CD4-positive, alpha-beta T cell (primary cell): ENCODE measurements around the gene MAZ. TPM values are rescaled to one million over a fixed set of nuclear protein-coding genes. Genes with fewer than 3 reads are reported as not detected.

Experiments used
- ATAC-seq: fragments of 200-7000 bp; cut with Tn5 transposase; one replicate; pipeline ENCODE4 v1.10.0; 2022; ENCODE audit warnings: mild to moderate bottlenecking; ENCODE audit not compliant: poor library complexity
- CTCF ChIA-PET: fragments of 350-600 bp; sonication (Branson Sonifier 250); formaldehyde crosslinking; loops from one replicate; lab custom pipeline; 2021; ENCODE audit warnings: antibody characterized with exemption, inconsistent platforms; lab: Charles Lee
- POLR2A ChIA-PET: fragments of 350-600 bp; sonication (Branson Sonifier 250); formaldehyde crosslinking; loops from one replicate; lab custom pipeline; 2021; ENCODE audit warnings: antibody characterized with exemption, inconsistent platforms; lab: Charles Lee
- DNase-seq, 14 experiments: peaks; one replicate each; pipeline ENCODE4 v3.0.0-alpha.2; 2013 to 2020; ENCODE audit warnings: mixed read lengths in 2 of 14
- H3K27ac ChIP-seq, 2 donors: one replicate each; pipeline versions ENCODE4 v1.5.1 to v1.7.0; 2013; ENCODE audit warnings: low read length in 2 of 2, low read depth in 1 of 2, mild to moderate bottlenecking in 1 of 2
- H3K27me3 ChIP-seq, 2 experiments: 1 replicate in 1 of 2; 2 replicates in 1 of 2; pipeline versions ENCODE4 v1.6.1 to v1.7.0; 2013; ENCODE audit warnings: low read length in 2 of 2, control low read depth in 1 of 2, mild to moderate bottlenecking in 1 of 2, moderate library complexity in 1 of 2; ENCODE audit not compliant: insufficient read depth in 2 of 2, control insufficient read depth in 1 of 2
- H3K36me3 ChIP-seq: one replicate; pipeline ENCODE4 v1.6.1; 2013; ENCODE audit warnings: low read length, control low read depth; ENCODE audit not compliant: insufficient read depth
- H3K4me1 ChIP-seq: one replicate; pipeline ENCODE4 v1.6.1; 2013; ENCODE audit warnings: low read length, control low read depth; ENCODE audit not compliant: insufficient read depth
- H3K4me3 ChIP-seq: one replicate; pipeline ENCODE4 v1.5.1; 2013; ENCODE audit warnings: mild to moderate bottlenecking, low read length, moderate library complexity
- H3K9me3 ChIP-seq, 2 experiments: 1 replicate in 1 of 2; 2 replicates in 1 of 2; pipeline versions ENCODE4 v1.6.1 to v1.7.0; 2013; ENCODE audit warnings: low read length in 2 of 2, mild to moderate bottlenecking in 2 of 2, control low read depth in 1 of 2, moderate library complexity in 1 of 2; ENCODE audit not compliant: control insufficient read depth in 1 of 2, insufficient read depth in 1 of 2
- H3K27ac Mint-ChIP-seq: one replicate; pipeline ENCODE4 v1.8.0; 2020; ENCODE audit warnings: mixed read lengths
- H3K27me3 Mint-ChIP-seq: one replicate; pipeline ENCODE4 v1.8.0; 2021; ENCODE audit warnings: mixed read lengths
- H3K36me3 Mint-ChIP-seq: one replicate; pipeline ENCODE4 v1.8.0; 2021; ENCODE audit warnings: low read depth, mixed read lengths
- H3K4me1 Mint-ChIP-seq: one replicate; pipeline ENCODE4 v1.8.0; 2021; ENCODE audit warnings: low read depth, mixed read lengths
- H3K4me3 Mint-ChIP-seq: one replicate; pipeline ENCODE4 v1.8.0; 2020; ENCODE audit warnings: mild to moderate bottlenecking, mixed read lengths
- H3K9me3 Mint-ChIP-seq: one replicate; pipeline ENCODE4 v1.8.0; 2020; ENCODE audit warnings: mixed read lengths
- intact Hi-C, 2 experiments: fragments of 100-400 bp; cut with DNase I in 1 of 2; cut with micrococcal nuclease in 1 of 2; formaldehyde crosslinking; loops; one replicate each; pipeline versions ENCODE4 v1.15.1 to v1.9.0; 2023 to 2025; cut with DNase I, micrococcal nuclease
- total RNA-seq, 174 experiments: library from RNA in 2 of 174; stranded (reverse) in 2 of 174; gene quantifications; one replicate each; pipeline ENCODE4 v1.2.3 and lab custom pipeline; 2021 to 2026
- TF ChIP-seq, protein P1 (sequence below): fragments of 200-600 bp; IDR thresholded peaks from one replicate; pipeline ENCODE4 v1.8.0; 2022; ENCODE audit warnings: antibody characterized with exemption, mild to moderate bottlenecking

The MAZ gene
- total RNA-seq, 2 experiments from 2014 or later, result 251 to 253 TPM

DNA sequence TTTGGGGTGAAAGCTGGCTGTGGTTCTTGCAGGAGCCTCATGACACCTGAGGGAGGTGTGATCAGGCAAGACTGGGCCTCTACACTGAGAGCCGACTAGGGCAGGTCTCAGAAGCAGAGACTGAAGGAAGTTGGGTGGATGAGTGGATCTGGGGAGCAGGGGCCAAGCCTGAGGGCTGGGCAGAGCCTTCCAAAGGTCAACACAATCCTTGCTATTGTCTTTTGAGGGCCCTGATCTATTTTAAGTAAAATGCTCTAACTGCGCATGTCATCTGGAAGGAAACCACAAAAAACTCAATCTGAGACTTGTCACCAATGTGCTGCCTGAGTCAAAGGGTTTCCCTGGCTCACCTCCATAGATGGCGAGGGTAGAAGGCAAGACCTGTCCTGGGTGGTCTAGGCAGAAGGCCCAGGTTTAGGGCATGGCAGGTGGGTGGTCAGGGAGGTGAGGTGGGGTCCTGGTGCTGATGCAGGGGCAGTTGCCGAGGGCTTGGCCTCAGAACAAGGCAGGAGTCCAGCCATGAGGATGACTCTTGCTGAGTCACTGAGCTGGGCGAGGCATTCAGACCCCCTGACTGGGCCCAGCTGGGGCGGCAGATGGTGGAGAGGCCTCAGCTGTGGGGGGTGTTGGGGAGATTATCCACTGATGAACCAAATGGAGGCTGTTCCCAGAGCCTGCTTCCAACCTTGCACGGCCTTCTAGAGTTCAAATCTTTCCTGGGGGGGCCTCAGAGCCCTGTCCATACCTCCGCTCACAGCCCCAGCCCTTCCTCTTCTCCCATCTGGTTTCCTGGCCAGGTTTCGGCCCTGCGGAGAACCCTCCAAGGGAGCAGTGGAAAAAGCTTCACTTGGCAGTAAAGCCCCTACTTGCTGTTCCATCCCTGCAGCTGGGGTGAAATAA, 19.1 kb downstream of the MAZ start:
- Mint-ChIP-seq H3K27ac (peak overlapping the region; percentile 83), H3K27me3 (no peaks in the 10 kb centered on the region), H3K4me1 (peaks cover 79% of the 10 kb centered on the region), H3K4me3 (peak overlapping the region; percentile 84), H3K9me3 (no peaks in the 10 kb centered on the region), H3K36me3 (peaks cover 29% of the 10 kb centered on the region)
- ATAC-seq (peak; percentile 22), DNase-seq (peak in 6 of 14 experiments; percentile 18 to 64 (median 48))
- ChIA-PET CTCF (interaction anchor here (1.3 to 7.3 kb wide), 5 partner anchors 9 to 125 kb away, joined by 3 to 49 read pairs (median 19); partner anchors contain the start of genes KIF22 and PAGR1), POLR2A (interaction anchor here (0.9 to 7.0 kb wide), 10 partner anchors 11 to 148 kb away, joined by 3 to 105 read pairs (median 8); partner anchors contain the start of genes KIF22, MAZ, PAGR1 and PRRT2)
- Histone ChIP-seq H3K36me3 (peaks cover 19% of the 10 kb centered on the region), H3K27ac (peak overlapping the region; percentile 14 to 40), H3K9me3 (no peaks in the 10 kb centered on the region), H3K4me3 (peak overlapping the region; percentile 13), H3K27me3 (no peaks in the 10 kb centered on the region), H3K4me1 (peaks cover 100% of the 10 kb centered on the region)
- TF ChIP-seq, protein P1, sequence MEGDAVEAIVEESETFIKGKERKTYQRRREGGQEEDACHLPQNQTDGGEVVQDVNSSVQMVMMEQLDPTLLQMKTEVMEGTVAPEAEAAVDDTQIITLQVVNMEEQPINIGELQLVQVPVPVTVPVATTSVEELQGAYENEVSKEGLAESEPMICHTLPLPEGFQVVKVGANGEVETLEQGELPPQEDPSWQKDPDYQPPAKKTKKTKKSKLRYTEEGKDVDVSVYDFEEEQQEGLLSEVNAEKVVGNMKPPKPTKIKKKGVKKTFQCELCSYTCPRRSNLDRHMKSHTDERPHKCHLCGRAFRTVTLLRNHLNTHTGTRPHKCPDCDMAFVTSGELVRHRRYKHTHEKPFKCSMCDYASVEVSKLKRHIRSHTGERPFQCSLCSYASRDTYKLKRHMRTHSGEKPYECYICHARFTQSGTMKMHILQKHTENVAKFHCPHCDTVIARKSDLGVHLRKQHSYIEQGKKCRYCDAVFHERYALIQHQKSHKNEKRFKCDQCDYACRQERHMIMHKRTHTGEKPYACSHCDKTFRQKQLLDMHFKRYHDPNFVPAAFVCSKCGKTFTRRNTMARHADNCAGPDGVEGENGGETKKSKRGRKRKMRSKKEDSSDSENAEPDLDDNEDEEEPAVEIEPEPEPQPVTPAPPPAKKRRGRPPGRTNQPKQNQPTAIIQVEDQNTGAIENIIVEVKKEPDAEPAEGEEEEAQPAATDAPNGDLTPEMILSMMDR, result no peak
- intact Hi-C loops, result loop anchor here in 1 of 2 experiments (2.0 to 5.0 kb wide), 2 partner anchors 19 to 37 kb away; partner anchors contain the start of genes CDIPT and MAZ

- H3K27ac ChIP-seq, result peak overlapping the region in 1 of 2 donors; percentile 14
- ChIA-PET CTCF (interaction anchor here (0.6 to 7.3 kb wide), 7 partner anchors 10 to 126 kb away, joined by 3 to 49 read pairs (median 5); partner anchors contain the start of gene PAGR1), POLR2A (interaction anchor here (0.9 to 7.0 kb wide), 14 partner anchors 12 to 239 kb away, joined by 3 to 105 read pairs (median 6); partner anchors contain the start of genes ALDOA, CDIPT, HIRIP3 and KIF22)
- peaks cover 28% of the 10 kb centered on the region for H3K36me3 ChIP-seq
- TF ChIP-seq, protein P1, result no peak
- Mint-ChIP-seq H3K9me3 (no peaks in the 10 kb centered on the region), H3K36me3 (peaks cover 32% of the 10 kb centered on the region), H3K4me3 (peak overlapping the region; percentile 85), H3K27me3 (no peaks in the 10 kb centered on the region), H3K4me1 (peaks cover 75% of the 10 kb centered on the region), H3K27ac (peak overlapping the region; percentile 83)
- no peak for DNase-seq
- no peaks in the 10 kb centered on the region for H3K27me3 ChIP-seq
- H3K9me3 ChIP-seq, result no peaks in the 10 kb centered on the region
- H3K4me1 ChIP-seq, result peaks cover 94% of the 10 kb centered on the region
- intact Hi-C loops, result loop anchor here in 1 of 2 experiments (2.0 to 5.0 kb wide), 2 partner anchors 20 to 36 kb away; partner anchors contain the start of genes CDIPT and MAZ
- ATAC-seq, result no peak
- H3K4me3 ChIP-seq, result no peak overlapping the region
Measured at GRCh38 chr16:29826342-29826695, 20.0 kb downstream of the MAZ start.

- Mint-ChIP-seq H3K36me3 (peaks cover 58% of the 10 kb centered on the region), H3K27ac (peak overlapping the region; percentile 83), H3K9me3 (no peaks in the 10 kb centered on the region), H3K4me1 (peaks cover 39% of the 10 kb centered on the region), H3K27me3 (no peaks in the 10 kb centered on the region), H3K4me3 (no peak overlapping the region)
- intact Hi-C loops, result no loop called here
- Histone ChIP-seq H3K27me3 (no peaks in the 10 kb centered on the region), H3K27ac (no peak overlapping the region), H3K4me3 (no peak overlapping the region), H3K36me3 (peaks cover 57% of the 10 kb centered on the region), H3K9me3 (no peaks in the 10 kb centered on the region), H3K4me1 (peaks cover 49% of the 10 kb centered on the region)
- ChIA-PET POLR2A (no interaction called here), CTCF (no interaction called here)
- TF ChIP-seq, protein P1, result no peak
- no peak for DNase-seq
- ATAC-seq, result no peak
Measured at GRCh38 chr16:29830774-29831173, 24.4 kb downstream of the MAZ start.
